HFFc6 (cell line): ENCODE results near the gene SPATC1L. TPM values are rescaled to one million over a fixed set of nuclear protein-coding genes. Genes with fewer than 3 reads are reported as not detected.
"Not testable (repeated sequence)": the region's sequence is repeated elsewhere in the genome, so short reads cannot be mapped to it uniquely, and the experiment has no call there.

Experiments
- DNase-seq: peaks from one replicate; pipeline ENCODE4 v3.0.0-alpha.2; 2018
- H3K27ac Mint-ChIP-seq: 2 replicates; pipeline ENCODE4 v1.8.0; 2020; ENCODE audit warnings: mild to moderate bottlenecking, mixed read lengths
- H3K27me3 Mint-ChIP-seq: 2 replicates; pipeline ENCODE4 v1.8.0; 2021; ENCODE audit warnings: mild to moderate bottlenecking, moderate library complexity, mixed read lengths; ENCODE audit not compliant: insufficient read depth
- H3K36me3 Mint-ChIP-seq: 2 replicates; pipeline ENCODE4 v1.8.0; 2021; ENCODE audit warnings: low read depth, mixed read lengths
- H3K4me1 Mint-ChIP-seq: 2 replicates; pipeline ENCODE4 v1.8.0; 2020; ENCODE audit warnings: low read depth, mixed read lengths
- H3K4me3 Mint-ChIP-seq: 2 replicates; pipeline ENCODE4 v1.8.0; 2020; ENCODE audit warnings: mild to moderate bottlenecking, moderate library complexity, mixed read lengths
- H3K9me3 Mint-ChIP-seq: 2 replicates; pipeline ENCODE4 v1.8.0; 2020; ENCODE audit warnings: mild to moderate bottlenecking, mixed read lengths
- CTCF ChIP-seq: fragments of 200-600 bp; sonication (generic); IDR thresholded peaks from 2 replicates; pipeline ENCODE4 v1.5.0; 2021; ENCODE audit warnings: antibody characterized with exemption, mild to moderate bottlenecking
- total RNA-seq, 6 experiments: library from RNA; stranded (reverse); fragmentation: NEBNext Ultra II Directional; extraction: Animal tissue kit (Norgen Biotek cat#: 25700); gene quantifications; 2 replicates in 1 of 6; 3 replicates in 5 of 6; pipeline ENCODE4 v1.2.3, GENCODE V29; 2021

Gene SPATC1L
- total RNA-seq, 6 experiments from 2014 or later = 11.3 to 14.7 (median 13.1) TPM

- peaks cover 35% of the 10 kb centered on the region for H3K36me3 Mint-ChIP-seq
- DNase-seq = no peak
- H3K9me3 Mint-ChIP-seq = peaks cover 42% of the 10 kb centered on the region
- H3K4me1 Mint-ChIP-seq = no peaks in the 10 kb centered on the region; the same call in 1 of the 2 replicates
- H3K4me3 Mint-ChIP-seq = no peak overlapping the region
- peaks cover 13% of the 10 kb centered on the region for H3K27me3 Mint-ChIP-seq
- H3K27ac Mint-ChIP-seq = no peak overlapping the region
- no peak for TF ChIP-seq CTCF
Measured at GRCh38 chr21:46172863-46173528, 11.3 kb downstream of the SPATC1L start.

GRCh38 chr21:46171996-46172862 is 12.0 kb downstream of the SPATC1L start:
- H3K36me3 Mint-ChIP-seq = peaks cover 29% of the 10 kb centered on the region
- no peak for DNase-seq
- H3K27ac Mint-ChIP-seq = no peak overlapping the region
- no peak for TF ChIP-seq CTCF
- H3K4me1 Mint-ChIP-seq = no peaks in the 10 kb centered on the region; the same call in 1 of the 2 replicates
- H3K9me3 Mint-ChIP-seq = peaks cover 36% of the 10 kb centered on the region
- no peak overlapping the region for H3K4me3 Mint-ChIP-seq
- H3K27me3 Mint-ChIP-seq = peaks cover 13% of the 10 kb centered on the region

GRCh38 chr21:46171585-46171984 is 12.7 kb downstream of the SPATC1L start:
- peaks cover 13% of the 10 kb centered on the region for H3K27me3 Mint-ChIP-seq
- no peak overlapping the region for H3K4me3 Mint-ChIP-seq
- DNase-seq = no peak
- H3K4me1 Mint-ChIP-seq = no peaks in the 10 kb centered on the region; the same call in 1 of the 2 replicates
- H3K36me3 Mint-ChIP-seq = peaks cover 23% of the 10 kb centered on the region
- no peak for TF ChIP-seq CTCF
- H3K27ac Mint-ChIP-seq = no peak overlapping the region
- peaks cover 30% of the 10 kb centered on the region for H3K9me3 Mint-ChIP-seq

GRCh38 chr21:46170436-46171193 is 13.6 kb downstream of the SPATC1L start:
- DNase-seq, H3K4me3 Mint-ChIP-seq, H3K27ac Mint-ChIP-seq, H3K4me1 Mint-ChIP-seq: not testable (repeated sequence)
- Mint-ChIP-seq H3K36me3 (peaks cover 13% of the 10 kb centered on the region), H3K9me3 (peaks cover 20% of the 10 kb centered on the region), H3K27me3 (peaks cover 13% of the 10 kb centered on the region)

- Mint-ChIP-seq H3K27ac (no peak overlapping the region), H3K4me3 (no peak overlapping the region), H3K4me1 (no peaks in the 10 kb centered on the region), H3K27me3 (peaks cover 7% of the 10 kb centered on the region), H3K9me3 (peaks cover 5% of the 10 kb centered on the region; the same call in 1 of the 2 replicates), H3K36me3 (no peaks in the 10 kb centered on the region)
- TF ChIP-seq CTCF = no peak
- no peak for DNase-seq
Measured at GRCh38 chr21:46168659-46169386, 15.4 kb downstream of the SPATC1L start.
